ENCODE results near the gene DNAH1.

DNAH1 gene

DNA sequence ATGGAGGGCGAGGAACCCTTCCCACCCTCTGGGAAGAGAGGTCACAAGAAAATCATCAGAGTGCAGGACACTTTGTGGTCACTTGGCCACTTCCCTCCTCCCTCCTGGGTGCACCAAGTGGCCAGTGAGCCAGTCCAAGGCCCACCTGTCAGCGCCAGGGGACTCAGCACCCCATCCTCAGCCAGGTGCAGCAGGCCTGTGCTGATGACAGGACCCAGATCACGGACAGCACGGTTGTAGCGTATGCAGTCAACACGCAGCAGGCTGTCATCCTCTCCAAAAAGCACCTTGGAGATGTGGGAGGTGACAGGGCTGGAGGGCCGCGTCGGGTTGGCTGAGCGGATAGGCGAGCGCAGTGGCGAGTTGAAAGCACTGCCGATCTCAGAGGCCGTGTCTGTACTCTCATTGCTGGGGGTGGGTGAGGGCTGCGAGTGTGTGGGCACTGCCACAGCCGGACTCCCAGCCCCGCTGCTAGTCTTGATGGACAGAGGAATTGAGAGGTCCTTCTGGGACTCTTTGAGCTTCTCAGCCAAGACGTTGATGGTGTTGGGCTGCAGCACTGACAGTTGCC is 87.2 kb downstream of the DNAH1 start:
- no peak for DNase-seq (ENCODE audit: low read depth)
- H3K4me3 ChIP-seq (ENCODE audit: low read length) = no peak overlapping the region
- TF ChIP-seq, protein P1, sequence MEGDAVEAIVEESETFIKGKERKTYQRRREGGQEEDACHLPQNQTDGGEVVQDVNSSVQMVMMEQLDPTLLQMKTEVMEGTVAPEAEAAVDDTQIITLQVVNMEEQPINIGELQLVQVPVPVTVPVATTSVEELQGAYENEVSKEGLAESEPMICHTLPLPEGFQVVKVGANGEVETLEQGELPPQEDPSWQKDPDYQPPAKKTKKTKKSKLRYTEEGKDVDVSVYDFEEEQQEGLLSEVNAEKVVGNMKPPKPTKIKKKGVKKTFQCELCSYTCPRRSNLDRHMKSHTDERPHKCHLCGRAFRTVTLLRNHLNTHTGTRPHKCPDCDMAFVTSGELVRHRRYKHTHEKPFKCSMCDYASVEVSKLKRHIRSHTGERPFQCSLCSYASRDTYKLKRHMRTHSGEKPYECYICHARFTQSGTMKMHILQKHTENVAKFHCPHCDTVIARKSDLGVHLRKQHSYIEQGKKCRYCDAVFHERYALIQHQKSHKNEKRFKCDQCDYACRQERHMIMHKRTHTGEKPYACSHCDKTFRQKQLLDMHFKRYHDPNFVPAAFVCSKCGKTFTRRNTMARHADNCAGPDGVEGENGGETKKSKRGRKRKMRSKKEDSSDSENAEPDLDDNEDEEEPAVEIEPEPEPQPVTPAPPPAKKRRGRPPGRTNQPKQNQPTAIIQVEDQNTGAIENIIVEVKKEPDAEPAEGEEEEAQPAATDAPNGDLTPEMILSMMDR (IDR thresholded peaks at IDR 0.05; ENCODE audit: insufficient read depth, low read depth, low read length, missing control alignments) = no peak

DNA sequence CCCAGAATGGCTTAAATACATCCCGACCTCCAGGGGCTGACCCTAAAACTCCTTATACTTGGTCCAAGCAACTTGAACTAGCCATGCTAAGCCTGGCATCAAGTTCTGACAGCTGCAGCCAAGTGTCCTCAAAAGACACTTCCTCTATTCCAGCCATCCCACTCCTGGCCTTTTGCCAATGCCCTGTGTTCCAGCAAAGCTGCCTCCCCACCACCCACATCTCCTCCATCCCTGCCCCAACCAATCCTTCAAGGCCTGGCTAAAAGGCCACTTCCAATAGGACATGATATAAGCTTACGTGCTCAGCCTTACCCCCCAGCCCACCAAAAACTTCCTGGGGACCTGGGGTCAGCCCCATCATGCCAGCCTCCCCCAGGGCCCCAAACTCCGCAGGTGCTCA is 87.8 kb downstream of the DNAH1 start:
- H3K4me3 ChIP-seq (ENCODE audit: low read length) = no peak overlapping the region
- TF ChIP-seq, protein P1 (IDR thresholded peaks at IDR 0.05; ENCODE audit: insufficient read depth, low read depth, low read length, missing control alignments) = no peak
- no peak for DNase-seq (ENCODE audit: low read depth)

DNA sequence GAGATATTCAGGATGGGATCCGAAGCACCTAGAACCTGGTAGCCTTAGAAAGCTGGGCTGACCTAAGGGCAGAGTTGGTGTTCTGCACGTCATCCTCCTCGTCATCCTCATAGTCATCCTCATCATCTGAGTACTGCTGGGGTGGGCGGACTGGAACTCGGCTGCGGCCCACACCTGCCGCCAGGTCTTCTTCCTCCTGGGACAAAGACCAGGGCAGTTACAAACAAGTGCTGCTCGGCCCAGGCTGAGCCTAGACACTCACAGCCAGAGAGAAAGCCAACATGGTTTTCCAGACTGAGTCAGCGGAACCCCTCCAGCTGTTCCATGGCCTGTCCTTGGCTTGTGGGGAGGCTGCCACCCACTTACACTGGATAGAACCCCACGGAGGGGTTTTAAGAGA is 88.3 kb downstream of the DNAH1 start:
- no peak for DNase-seq (ENCODE audit: low read depth)
- no peak overlapping the region for H3K4me3 ChIP-seq (ENCODE audit: low read length)
- TF ChIP-seq, protein P1 (IDR thresholded peaks at IDR 0.05; ENCODE audit: insufficient read depth, low read depth, low read length, missing control alignments) = no peak

DNA sequence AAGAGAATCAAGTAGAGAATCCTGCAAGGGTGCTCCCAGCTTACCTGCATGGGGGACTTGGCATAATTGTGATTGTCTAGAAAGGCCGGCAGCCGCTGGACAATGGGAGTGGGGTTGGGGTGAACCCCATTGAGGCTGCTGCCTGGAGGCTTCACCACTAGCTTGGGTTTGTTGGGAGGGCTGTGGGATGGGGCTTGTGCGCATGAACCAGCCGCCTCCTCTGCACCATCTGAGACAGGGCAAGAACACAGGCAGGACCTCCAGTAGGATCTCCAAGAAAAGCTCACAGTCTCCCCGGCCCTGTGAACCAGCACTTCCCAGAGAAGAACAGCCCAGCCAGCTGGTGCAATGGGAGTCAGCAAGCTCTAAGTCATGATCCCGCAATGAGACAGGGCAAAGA is 88.9 kb downstream of the DNAH1 start:
- no peak overlapping the region for H3K4me3 ChIP-seq (ENCODE audit: low read length)
- no peak for DNase-seq (ENCODE audit: low read depth)
- TF ChIP-seq, protein P1 (IDR thresholded peaks at IDR 0.05; ENCODE audit: insufficient read depth, low read depth, low read length, missing control alignments) = no peak

DNA sequence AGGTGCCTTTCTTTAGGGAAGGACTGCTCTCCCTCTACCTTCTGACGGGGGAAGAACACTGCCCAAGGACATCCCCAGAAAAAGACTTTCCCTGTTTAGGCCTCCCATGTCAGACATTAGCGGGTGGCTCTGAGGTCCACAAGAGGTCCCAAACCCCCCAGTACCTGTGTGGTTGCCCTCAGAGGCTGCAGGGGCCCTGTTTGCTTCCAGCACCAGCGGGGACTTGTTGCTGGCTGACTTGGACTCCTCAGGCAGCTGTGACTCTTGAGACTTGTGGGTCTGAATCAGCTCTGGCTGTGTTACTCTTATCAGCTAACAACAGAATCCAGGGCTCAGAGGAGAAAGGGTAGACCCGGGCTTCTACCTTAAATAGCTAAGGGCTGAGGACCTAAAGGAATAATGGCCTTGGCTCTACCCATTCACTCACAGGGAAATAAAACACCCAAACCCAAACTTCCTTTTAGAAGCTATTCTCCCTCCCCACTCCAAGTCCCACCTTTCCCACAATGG is 89.5 kb downstream of the DNAH1 start:
- peak; percentile 47 for DNase-seq (ENCODE audit: low read depth)
- H3K4me3 ChIP-seq (ENCODE audit: low read length) = peak overlapping the region; percentile 37
- TF ChIP-seq, protein P1 (IDR thresholded peaks at IDR 0.05; ENCODE audit: insufficient read depth, low read depth, low read length, missing control alignments) = no peak

DNA sequence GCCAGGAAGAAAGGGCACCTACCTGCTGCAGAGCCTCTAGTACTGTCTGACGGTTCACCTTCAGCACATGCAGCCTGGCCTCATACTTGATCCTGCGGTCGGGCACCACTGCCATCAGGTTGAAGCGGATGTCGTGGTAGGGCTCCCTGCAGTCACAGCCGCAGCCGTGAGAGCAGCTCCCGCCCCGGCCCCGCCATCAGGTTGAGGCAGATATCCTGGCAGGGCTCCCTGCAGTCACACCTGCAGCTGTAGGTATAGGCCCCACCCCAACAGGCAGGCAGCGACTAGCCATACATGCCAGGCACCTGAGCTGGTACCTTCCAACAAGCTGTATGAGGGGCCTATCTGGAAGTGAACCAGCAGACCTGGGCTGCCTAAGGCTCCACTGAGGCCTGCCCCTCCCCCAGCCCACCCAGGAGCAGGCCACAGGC is 90.1 kb downstream of the DNAH1 start:
- peak; percentile 99 for DNase-seq (ENCODE audit: low read depth)
- peak overlapping the region; percentile 37 for H3K4me3 ChIP-seq (ENCODE audit: low read length)
- TF ChIP-seq, protein P1 (IDR thresholded peaks at IDR 0.05; ENCODE audit: insufficient read depth, low read depth, low read length, missing control alignments) = no peak
